Glutamatergic neuron (in vitro differentiated cells): ENCODE measurements around the gene IGLON5. TPM values are rescaled to one million over a fixed set of nuclear protein-coding genes. Genes with fewer than 3 reads are reported as not detected.

ENCODE experiments used
- DNase-seq: peaks from one replicate; pipeline ENCODE4 v3.0.0; 2022
- H3K27ac Mint-ChIP-seq: one replicate; pipeline ENCODE4 v1.8.0; 2020; ENCODE audit warnings: mild to moderate bottlenecking, mixed read lengths, inconsistent platforms; ENCODE audit not compliant: unreplicated experiment
- H3K27me3 Mint-ChIP-seq: one replicate; pipeline ENCODE4 v1.8.0; 2020; ENCODE audit warnings: mild to moderate bottlenecking, moderate library complexity, mixed read lengths, inconsistent platforms; ENCODE audit not compliant: unreplicated experiment
- H3K36me3 Mint-ChIP-seq: one replicate; pipeline ENCODE4 v1.8.0; 2020; ENCODE audit warnings: mild to moderate bottlenecking, mixed read lengths, inconsistent platforms; ENCODE audit not compliant: unreplicated experiment
- H3K4me1 Mint-ChIP-seq: one replicate; pipeline ENCODE4 v1.8.0; 2020; ENCODE audit warnings: mild to moderate bottlenecking, low read depth, mixed read lengths, inconsistent platforms; ENCODE audit not compliant: unreplicated experiment
- H3K4me3 Mint-ChIP-seq: one replicate; pipeline ENCODE4 v1.8.0; 2020; ENCODE audit warnings: mild to moderate bottlenecking, mixed read lengths, inconsistent platforms; ENCODE audit not compliant: unreplicated experiment
- H3K9me3 Mint-ChIP-seq: one replicate; pipeline ENCODE4 v1.8.0; 2020; ENCODE audit warnings: mild to moderate bottlenecking, moderate library complexity, mixed read lengths, inconsistent platforms; ENCODE audit not compliant: unreplicated experiment
- total RNA-seq: library from RNA; stranded (reverse); fragmentation: NEBNext Ultra II Directional; extraction: Animal tissue kit (Norgen Biotek cat#: 25700); gene quantifications from one replicate; pipeline ENCODE4 v1.2.1, GENCODE V29; 2021; ENCODE audit not compliant: unreplicated experiment
- TF ChIP-seq, protein P1 (sequence below): fragments of 200-600 bp; sonication (generic); IDR thresholded peaks from one replicate; pipeline ENCODE4 v1.5.0; 2021; ENCODE audit not compliant: partially characterized antibody, unreplicated experiment

Gene IGLON5
- total RNA-seq, 1 donor from 2014 or later: 59.9 TPM

DNA sequence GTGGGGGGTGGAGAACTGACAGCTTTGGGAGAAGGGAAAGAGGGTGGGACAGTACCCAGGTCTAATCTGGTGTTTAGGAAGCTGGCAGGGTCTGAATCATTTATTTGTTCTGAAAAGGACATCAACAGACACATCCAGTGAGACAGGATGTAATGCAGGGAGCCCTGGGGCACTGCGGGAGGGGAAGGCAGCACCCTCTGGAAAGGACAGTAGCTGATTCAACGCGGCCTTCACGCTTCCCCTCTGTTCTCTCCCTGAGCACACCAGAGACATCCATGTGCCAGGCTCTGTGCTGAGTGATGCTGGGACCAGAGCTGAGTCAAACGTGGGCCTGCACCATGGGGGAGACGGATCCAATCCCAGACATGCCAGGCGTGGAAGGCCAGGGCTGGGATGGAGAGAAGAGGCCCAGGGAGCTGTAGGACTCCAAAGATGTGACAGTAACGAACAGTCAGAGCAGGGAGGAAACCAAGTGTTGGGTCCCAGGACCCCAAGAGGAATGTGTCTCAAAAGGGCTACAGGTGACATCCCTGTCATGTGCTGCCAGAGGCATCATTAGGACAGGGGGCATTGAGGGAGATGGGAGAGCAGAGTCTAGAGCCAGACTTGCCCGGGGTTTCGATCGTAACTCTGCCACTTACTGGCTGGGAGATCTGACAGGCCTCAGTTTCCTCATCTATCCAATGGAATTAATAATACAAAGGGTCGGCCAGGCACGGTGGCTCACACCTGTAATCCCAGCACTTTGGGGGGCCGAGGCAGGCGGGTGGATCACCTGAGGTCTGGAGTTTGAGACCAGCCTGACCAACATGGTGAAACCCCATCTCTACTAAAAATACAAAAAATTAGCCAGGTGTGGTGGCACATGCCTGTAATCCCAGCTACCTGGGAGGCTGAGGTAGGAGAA is 53.0 kb downstream of the IGLON5 start:
- peaks cover 16% of the 10 kb centered on the region for H3K9me3 Mint-ChIP-seq
- TF ChIP-seq, protein P1, sequence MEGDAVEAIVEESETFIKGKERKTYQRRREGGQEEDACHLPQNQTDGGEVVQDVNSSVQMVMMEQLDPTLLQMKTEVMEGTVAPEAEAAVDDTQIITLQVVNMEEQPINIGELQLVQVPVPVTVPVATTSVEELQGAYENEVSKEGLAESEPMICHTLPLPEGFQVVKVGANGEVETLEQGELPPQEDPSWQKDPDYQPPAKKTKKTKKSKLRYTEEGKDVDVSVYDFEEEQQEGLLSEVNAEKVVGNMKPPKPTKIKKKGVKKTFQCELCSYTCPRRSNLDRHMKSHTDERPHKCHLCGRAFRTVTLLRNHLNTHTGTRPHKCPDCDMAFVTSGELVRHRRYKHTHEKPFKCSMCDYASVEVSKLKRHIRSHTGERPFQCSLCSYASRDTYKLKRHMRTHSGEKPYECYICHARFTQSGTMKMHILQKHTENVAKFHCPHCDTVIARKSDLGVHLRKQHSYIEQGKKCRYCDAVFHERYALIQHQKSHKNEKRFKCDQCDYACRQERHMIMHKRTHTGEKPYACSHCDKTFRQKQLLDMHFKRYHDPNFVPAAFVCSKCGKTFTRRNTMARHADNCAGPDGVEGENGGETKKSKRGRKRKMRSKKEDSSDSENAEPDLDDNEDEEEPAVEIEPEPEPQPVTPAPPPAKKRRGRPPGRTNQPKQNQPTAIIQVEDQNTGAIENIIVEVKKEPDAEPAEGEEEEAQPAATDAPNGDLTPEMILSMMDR: no peak

DNA sequence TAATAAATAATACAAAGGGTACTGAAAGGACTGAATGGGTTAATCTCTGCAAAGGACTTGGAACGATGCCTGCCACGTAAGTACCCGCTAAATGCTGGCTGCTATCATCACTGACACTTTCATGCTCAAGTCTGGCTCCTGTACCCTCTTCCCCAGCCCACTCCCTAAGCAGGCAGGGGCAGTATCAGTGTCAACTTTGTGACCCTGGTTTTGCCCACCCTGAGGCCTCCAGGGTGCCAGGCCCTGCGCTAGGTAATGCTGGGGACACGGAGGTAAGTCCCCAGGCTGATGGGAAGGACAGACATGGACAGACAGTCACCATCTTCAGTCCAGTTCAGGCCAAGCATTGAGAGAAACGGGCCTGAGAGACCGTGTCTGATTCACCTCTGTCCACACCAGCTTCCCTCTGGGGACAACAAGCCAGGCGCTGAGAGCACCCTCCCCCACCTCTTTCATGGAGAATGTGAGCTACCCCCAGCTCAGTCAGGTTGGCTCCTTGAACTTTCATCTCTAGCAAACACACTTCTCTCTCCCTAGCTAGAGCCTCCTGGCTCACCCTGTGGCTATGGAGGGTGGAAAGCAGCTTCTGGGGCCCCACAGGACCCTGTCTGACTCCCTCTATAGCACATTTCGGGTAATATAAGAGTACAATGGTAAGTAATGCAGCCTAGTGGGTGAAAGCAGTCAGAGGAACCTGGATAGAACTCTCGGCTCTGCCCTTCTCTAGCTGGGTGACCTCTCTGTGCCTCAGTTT is 53.9 kb downstream of the IGLON5 start:
- Mint-ChIP-seq H3K4me3 (peak overlapping the region; percentile 97), H3K4me1 (peaks cover 5% of the 10 kb centered on the region), H3K36me3 (no peaks in the 10 kb centered on the region), H3K9me3 (peaks cover 19% of the 10 kb centered on the region), H3K27me3 (peaks cover 9% of the 10 kb centered on the region), H3K27ac (peak overlapping the region; percentile 96)
- TF ChIP-seq, protein P1: no peak
- DNase-seq: no peak

More for the DNA sequence above, 53.0 kb downstream of the IGLON5 start:
- Mint-ChIP-seq H3K4me3 (peak overlapping the region; percentile 63), H3K36me3 (no peaks in the 10 kb centered on the region), H3K27ac (no peak overlapping the region), H3K27me3 (peaks cover 6% of the 10 kb centered on the region), H3K4me1 (peaks cover 5% of the 10 kb centered on the region)
- DNase-seq: no peak

DNA sequence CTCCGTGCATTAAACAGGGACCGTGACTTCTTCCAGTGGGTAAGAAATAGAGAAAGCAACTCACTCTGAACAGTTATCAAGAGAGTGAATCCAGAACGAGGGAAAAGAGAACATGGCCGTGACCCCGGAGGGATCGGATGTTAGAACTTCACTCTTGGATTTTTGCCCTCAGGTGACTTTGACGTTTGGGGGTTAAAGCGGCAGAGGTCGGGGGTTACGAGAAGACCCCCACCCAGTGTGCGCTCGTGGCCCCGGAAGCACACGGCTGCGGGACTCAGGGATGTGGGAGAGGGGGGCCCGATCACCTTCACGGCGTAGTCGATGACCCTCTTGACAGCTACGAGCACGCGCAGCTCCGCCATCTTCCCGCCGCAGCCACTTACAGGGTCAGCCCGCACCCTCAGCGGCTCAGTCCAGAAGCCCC is 54.5 kb downstream of the IGLON5 start, which contains the start of gene ETFB:
TSS of gene ETFB (minus strand) at position 424 of the 424 bp plus-strand sequence. CDS start at position 362, 62 bp downstream.
- peak within 1 kb of the TSS; percentile 96 for H3K27ac Mint-ChIP-seq
- H3K27me3 Mint-ChIP-seq: peaks cover 12% of the 10 kb centered on the region
- H3K4me3 Mint-ChIP-seq: peak within 1 kb of the TSS; percentile 97
- DNase-seq: no peak
- H3K36me3 Mint-ChIP-seq: no peaks in the 10 kb centered on the region
- peaks cover 22% of the 10 kb centered on the region for H3K9me3 Mint-ChIP-seq
- TF ChIP-seq, protein P1: no peak
- peaks cover 5% of the 10 kb centered on the region for H3K4me1 Mint-ChIP-seq

DNA sequence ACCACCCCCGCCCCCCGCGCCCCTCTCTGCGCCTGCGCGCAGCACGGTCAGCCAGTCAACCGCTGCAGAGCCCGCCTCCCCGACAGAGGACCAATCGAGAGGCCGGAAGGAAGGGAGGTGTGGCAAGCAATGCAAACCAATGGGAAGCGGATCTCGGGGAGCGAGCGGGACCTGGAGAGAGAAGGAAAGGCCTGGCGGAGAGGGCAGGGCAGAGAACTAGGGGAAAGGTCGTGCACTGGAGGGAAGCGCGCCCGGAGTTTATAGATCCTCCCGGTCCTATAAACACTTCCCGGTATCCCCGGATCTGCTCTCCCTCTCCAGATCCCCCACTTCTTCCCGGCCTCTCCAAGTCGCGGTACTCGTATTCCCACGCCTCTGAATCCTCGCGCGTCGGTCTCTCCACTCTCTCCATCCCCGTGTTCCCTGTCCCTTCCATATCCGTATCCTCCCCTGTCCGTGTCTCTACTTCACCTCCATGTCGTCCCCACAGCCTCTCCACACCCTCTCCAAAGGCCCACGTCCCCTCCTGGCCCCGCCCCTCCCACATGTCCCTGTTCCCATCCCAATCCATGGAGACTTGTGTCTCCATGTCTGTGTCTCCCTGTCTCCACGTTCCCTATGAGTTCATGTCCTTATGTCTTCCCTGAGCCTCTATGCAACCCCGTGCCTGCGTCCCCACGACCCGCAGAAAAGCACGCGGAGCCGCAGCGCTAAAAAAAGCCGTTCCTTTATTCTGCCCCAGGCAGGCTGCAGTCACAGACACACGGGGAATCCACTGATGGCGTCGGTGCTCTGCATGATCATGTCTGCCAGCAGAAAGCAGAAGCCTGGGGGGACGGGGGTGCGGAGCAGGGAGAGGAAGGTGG is 55.2 kb downstream of the IGLON5 start:
- H3K4me1 Mint-ChIP-seq: peaks cover 5% of the 10 kb centered on the region
- TF ChIP-seq, protein P1: no peak
- H3K4me3 Mint-ChIP-seq: peak overlapping the region; percentile 97
- H3K36me3 Mint-ChIP-seq: no peaks in the 10 kb centered on the region
- H3K27me3 Mint-ChIP-seq: peaks cover 12% of the 10 kb centered on the region
- peaks cover 22% of the 10 kb centered on the region for H3K9me3 Mint-ChIP-seq
- peak overlapping the region; percentile 96 for H3K27ac Mint-ChIP-seq
- DNase-seq: peak; percentile 96
